NB4 (cell line): Measurements from ENCODE around the gene NAXE.
A peak's percentile ranks its signal among the peaks of the same experiment; 100 is the strongest.

Source experiments
- DNase-seq: peaks from one replicate; pipeline ENCODE4 v3.0.0; 2010; ENCODE audit warnings: low read depth
- H3K4me3 ChIP-seq: one replicate; pipeline ENCODE4 v1.5.1; 2011; ENCODE audit warnings: mild to moderate bottlenecking, low read depth, low read length, moderate library complexity
- MYC ChIP-seq: IDR thresholded peaks from 2 replicates; pipeline ENCODE4 v1.6.1; 2011; ENCODE audit warnings: low read depth, low read length
- POLR2A ChIP-seq: IDR thresholded peaks from 2 replicates; pipeline ENCODE4 v1.6.1; 2011; ENCODE audit warnings: mild to moderate bottlenecking; ENCODE audit not compliant: insufficient read length; ENCODE audit errors: extremely low read depth
- TF ChIP-seq, protein P1 (sequence below): IDR thresholded peaks from 2 replicates; pipeline ENCODE4 v1.6.1; 2011; ENCODE audit warnings: low read depth, low read length
- TF ChIP-seq, protein P2 (sequence below): IDR thresholded peaks from one replicate; pipeline ENCODE4 v1.5.1; 2012; ENCODE audit warnings: low read depth, low read length

NAXE gene

DNA sequence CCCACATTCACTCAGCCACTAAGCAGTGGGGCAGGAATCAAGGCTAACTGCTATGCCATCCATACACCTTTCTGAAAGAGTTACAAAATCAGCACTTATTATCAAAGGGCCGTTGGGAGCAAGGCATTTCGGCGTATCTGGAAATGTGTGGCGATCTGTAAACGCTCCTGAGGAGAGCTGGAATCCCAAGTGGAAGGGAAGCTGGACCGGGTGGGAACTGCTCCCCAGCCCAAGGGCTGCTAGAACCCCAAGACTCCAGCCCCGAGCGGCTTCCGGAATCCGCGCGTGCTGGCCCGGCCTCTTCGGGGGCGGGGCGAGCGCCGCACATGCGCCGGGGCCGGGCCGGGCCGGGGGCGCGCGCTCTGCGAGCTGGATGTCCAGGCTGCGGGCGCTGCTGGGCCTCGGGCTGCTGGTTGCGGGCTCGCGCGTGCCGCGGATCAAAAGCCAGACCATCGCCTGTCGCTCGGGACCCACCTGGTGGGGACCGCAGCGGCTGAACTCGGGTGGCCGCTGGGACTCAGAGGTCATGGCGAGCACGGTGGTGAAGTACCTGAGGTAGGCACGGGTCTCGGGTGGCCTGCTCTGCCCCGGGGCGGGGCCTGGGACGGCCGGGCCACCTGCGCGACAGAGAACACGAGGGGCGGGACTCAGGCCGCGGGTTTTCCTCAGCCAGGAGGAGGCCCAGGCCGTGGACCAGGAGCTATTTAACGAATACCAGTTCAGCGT, at the start of gene NAXE:
Gene NAXE (plus strand): TSS at position 345 of the 726 bp plus-strand sequence. CDS start 29 bp downstream, at position 374.
- peak within 1 kb of the TSS; percentile 87 for H3K4me3 ChIP-seq
- peak; percentile 94 for TF ChIP-seq POLR2A
- TF ChIP-seq, protein P1, sequence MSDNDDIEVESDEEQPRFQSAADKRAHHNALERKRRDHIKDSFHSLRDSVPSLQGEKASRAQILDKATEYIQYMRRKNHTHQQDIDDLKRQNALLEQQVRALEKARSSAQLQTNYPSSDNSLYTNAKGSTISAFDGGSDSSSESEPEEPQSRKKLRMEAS: 0 out of 2 replicates have a peak, but pooled peaks have one; percentile 49
- TF ChIP-seq, protein P2, sequence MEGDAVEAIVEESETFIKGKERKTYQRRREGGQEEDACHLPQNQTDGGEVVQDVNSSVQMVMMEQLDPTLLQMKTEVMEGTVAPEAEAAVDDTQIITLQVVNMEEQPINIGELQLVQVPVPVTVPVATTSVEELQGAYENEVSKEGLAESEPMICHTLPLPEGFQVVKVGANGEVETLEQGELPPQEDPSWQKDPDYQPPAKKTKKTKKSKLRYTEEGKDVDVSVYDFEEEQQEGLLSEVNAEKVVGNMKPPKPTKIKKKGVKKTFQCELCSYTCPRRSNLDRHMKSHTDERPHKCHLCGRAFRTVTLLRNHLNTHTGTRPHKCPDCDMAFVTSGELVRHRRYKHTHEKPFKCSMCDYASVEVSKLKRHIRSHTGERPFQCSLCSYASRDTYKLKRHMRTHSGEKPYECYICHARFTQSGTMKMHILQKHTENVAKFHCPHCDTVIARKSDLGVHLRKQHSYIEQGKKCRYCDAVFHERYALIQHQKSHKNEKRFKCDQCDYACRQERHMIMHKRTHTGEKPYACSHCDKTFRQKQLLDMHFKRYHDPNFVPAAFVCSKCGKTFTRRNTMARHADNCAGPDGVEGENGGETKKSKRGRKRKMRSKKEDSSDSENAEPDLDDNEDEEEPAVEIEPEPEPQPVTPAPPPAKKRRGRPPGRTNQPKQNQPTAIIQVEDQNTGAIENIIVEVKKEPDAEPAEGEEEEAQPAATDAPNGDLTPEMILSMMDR: no peak
- TF ChIP-seq MYC: peak; percentile 53
- DNase-seq: peak; percentile 80

DNA sequence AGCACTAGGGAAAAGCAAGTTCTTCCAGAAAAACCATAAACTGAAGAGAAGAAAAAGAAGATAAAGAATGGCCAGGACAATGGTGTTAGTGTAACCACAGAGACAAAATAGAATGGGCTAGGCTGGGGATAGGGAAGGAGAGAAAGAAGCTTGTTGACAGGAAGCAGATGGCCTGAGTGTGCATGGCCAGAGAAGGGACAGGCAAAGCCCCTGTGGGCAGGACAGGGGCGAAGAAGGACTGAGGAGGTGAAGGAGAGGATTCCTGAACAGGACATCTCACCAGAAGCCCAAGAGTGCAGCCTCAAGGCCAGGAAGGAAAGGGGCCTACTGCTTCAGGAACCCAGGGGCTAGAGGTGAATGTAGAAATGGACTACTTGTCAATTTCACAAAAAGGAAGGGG, 48.5 kb upstream of the NAXE start:
- TF ChIP-seq POLR2A (no peak), MYC (no peak)
- TF ChIP-seq, protein P1: no peak
- TF ChIP-seq, protein P2: no peak
- H3K4me3 ChIP-seq: no peak overlapping the region
- DNase-seq: no peak

DNA sequence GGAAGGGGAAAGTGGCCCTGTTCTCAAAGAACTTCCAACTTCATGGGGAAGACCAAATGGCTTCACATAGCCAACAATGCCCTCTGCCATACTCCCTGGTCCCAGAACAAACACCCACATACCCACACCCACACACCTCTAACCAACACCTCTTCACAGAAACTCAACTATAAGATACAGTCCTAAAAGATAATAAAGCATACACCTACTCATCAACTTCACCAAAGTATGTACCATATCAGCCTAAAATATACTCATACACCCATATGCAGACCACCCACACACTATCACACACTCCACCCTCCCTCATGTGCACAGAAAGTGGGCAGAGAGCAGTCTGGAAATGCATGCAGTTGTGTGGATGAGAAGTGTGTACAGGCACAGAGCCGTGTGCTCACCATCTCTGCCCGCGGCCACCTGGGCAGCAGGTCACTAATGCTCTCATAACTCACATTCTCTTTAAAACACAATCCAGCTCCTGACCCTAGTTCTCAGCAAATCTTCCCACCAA, 46.9 kb upstream of the NAXE start:
- TF ChIP-seq, protein P2: no peak
- TF ChIP-seq MYC (no peak), POLR2A (no peak)
- TF ChIP-seq, protein P1: no peak
- no peak for DNase-seq
- no peak overlapping the region for H3K4me3 ChIP-seq

DNA sequence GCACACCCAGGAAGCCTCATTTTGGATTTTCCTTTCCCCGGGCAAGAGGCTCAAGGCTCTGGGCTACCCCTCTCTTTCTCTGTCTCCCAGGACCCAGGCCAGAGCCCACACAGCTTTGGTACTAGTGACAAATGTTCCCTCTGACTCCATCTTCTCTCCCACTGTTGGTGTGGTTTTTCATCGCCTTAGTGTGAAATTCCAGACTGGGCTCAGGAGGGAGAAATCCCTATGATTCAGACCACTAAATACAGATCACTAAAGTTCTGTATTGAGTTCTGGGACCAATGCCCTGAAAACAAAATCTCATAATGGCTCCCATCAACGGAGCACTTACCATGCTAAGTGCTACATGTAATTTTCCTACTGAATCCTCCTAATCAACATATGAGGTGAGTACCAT, 45.3 kb upstream of the NAXE start:
- DNase-seq: no peak
- no peak overlapping the region for H3K4me3 ChIP-seq
- TF ChIP-seq, protein P2: no peak
- TF ChIP-seq, protein P1: no peak
- no peak for TF ChIP-seq MYC
- no peak for TF ChIP-seq POLR2A

DNA sequence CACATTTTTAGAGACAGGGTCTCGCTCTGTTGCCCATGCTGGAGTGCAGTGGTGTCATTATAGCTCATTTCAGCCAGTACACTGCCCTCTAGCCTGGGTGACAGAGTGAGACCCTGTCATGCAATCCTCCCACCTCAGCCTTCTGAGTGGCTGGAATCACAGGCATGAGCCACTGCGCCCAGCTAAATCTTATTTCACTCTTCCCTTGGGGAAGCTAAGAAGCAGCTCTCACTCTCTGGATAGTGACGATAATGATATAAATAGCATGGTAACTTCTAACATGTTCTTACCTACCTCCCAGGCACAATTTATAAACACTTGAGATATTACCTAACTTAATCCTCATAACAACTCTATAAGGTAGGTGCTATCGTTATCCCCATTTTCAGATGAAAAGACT, 44.1 kb upstream of the NAXE start:
- no peak for TF ChIP-seq MYC
- no peak for TF ChIP-seq POLR2A
- TF ChIP-seq, protein P2: no peak
- TF ChIP-seq, protein P1: no peak
- H3K4me3 ChIP-seq: no peak overlapping the region
- DNase-seq: no peak
